HepG2 (cell line): ENCODE data around the gene CELSR3. TPM values are rescaled to one million over a fixed set of nuclear protein-coding genes. Genes with fewer than 3 reads are reported as not detected.

Experiments used
- ATAC-seq: fragments of 200-7000 bp; cut with Tn5 transposase; 3 replicates; pipeline ENCODE4 v1.9.1; 2020; ENCODE audit warnings: mild to moderate bottlenecking, moderate library complexity
- BruUV-seq: library from RNA; stranded (reverse); fragments of 400-500 nt; replicated peaks from 2 replicates; lab custom pipeline; 2021; lab: Mats Ljungman, UMichigan
- CTCF ChIA-PET: fragments of 300-600 bp; formaldehyde crosslinking; extraction: SDS; loops from one replicate; lab custom pipeline; 2021; ENCODE audit warnings: low total read pairs, inconsistent platforms, low intra/inter-chr PET ratio; lab: Yijun Ruan, JAX
- POLR2A ChIA-PET: fragments of 350-600 bp; sonication (Branson Sonifier 250); formaldehyde crosslinking; loops from one replicate; lab custom pipeline; 2020; ENCODE audit warnings: antibody characterized with exemption, inconsistent platforms; lab: Yijun Ruan, JAX
- DNase-seq: peaks from one replicate; pipeline ENCODE4 v3.0.0-alpha.2; 2015; ENCODE audit warnings: low spot score
- FAIRE-seq: peaks from 3 replicates; lab custom pipeline; 2011; peaks lifted over from hg19 to GRCh38; lab: Jason Lieb, UNC
- H2AFZ ChIP-seq: one replicate; pipeline ENCODE4 v1.6.1; 2011; ENCODE audit warnings: low read length, inconsistent platforms
- H3K27ac ChIP-seq: fragments of 300-600 bp; 3 replicates; pipeline ENCODE4 v1.8.0; 2011; ENCODE audit warnings: mixed run types, mild to moderate bottlenecking, mixed read lengths, low read length, inconsistent platforms; ENCODE audit not compliant: insufficient read depth; ENCODE audit errors: extremely low read length
- H3K27me3 ChIP-seq, 2 experiments: fragments of 200-600 bp in 1 of 2; 2 replicates in 1 of 2; 3 replicates in 1 of 2; pipeline versions ENCODE4 v1.6.0 to v1.8.0; 2011; ENCODE audit warnings: low read length in 2 of 2, mild to moderate bottlenecking in 2 of 2, moderate library complexity in 2 of 2, inconsistent platforms in 1 of 2; ENCODE audit not compliant: insufficient read depth in 2 of 2, control insufficient read depth in 1 of 2
- H3K36me3 ChIP-seq, 2 experiments: fragments of 200-600 bp in 1 of 2; replicated peaks in 1 of 2; 2 replicates in 1 of 2; 3 replicates in 1 of 2; pipeline versions ENCODE4 v1.5.1 to v1.8.0; 2011; ENCODE audit warnings: low read length in 2 of 2, inconsistent platforms in 1 of 2; ENCODE audit not compliant: insufficient read depth in 2 of 2, control insufficient read depth in 1 of 2
- H3K4me1 ChIP-seq: 2 replicates; pipeline ENCODE4 v1.5.1; 2012; ENCODE audit warnings: low read length, inconsistent platforms; ENCODE audit not compliant: insufficient read depth
- H3K4me2 ChIP-seq: 2 replicates; pipeline ENCODE4 v1.6.0; 2011; ENCODE audit warnings: low read depth, low read length, inconsistent platforms
- H3K4me3 ChIP-seq, 3 experiments: fragments of 200-600 bp in 1 of 3; sonication (generic), shearing (Covaris generic) in 1 of 3; replicated peaks in 1 of 3; 2 replicates each; pipeline ENCODE4 v1.5.1; 2011 to 2016; ENCODE audit warnings: low read length in 3 of 3, inconsistent platforms in 2 of 3, low read depth in 2 of 3, mild to moderate bottlenecking in 2 of 3, control low read depth in 1 of 3, mixed read lengths in 1 of 3; ENCODE audit not compliant: insufficient read depth in 1 of 3
- H3K79me2 ChIP-seq: one replicate; pipeline ENCODE4 v1.6.1; 2011; ENCODE audit warnings: low read length, inconsistent platforms; ENCODE audit not compliant: insufficient read depth
- H3K9ac ChIP-seq: 2 replicates; pipeline ENCODE4 v1.6.0; 2011; ENCODE audit warnings: mild to moderate bottlenecking, low read depth, low read length, inconsistent platforms; ENCODE audit not compliant: insufficient read depth
- H3K9me3 ChIP-seq: 2 replicates; pipeline ENCODE4 v1.5.1; 2012; ENCODE audit warnings: mild to moderate bottlenecking, low read length
- H4K20me1 ChIP-seq: 2 replicates; pipeline ENCODE4 v1.6.0; 2011; ENCODE audit warnings: inconsistent platforms, mild to moderate bottlenecking, low read length, moderate library complexity; ENCODE audit not compliant: insufficient read depth
- BCLAF1 ChIP-seq: fragments of 450-650 bp; IDR thresholded peaks from 2 replicates; pipeline ENCODE4 v1.6.1; 2017; ENCODE audit warnings: mild to moderate bottlenecking
- CBX5 ChIP-seq: sonication (generic); formaldehyde crosslinking; IDR thresholded peaks from 2 replicates; pipeline ENCODE4 v1.4.0; 2020; ENCODE audit warnings: missing genetic modification reagents, borderline replicate concordance
- DNMT1 ChIP-seq: sonication (generic); formaldehyde crosslinking; IDR thresholded peaks from 2 replicates; pipeline ENCODE4 v1.5.1; 2020; ENCODE audit warnings: mild to moderate bottlenecking, missing genetic modification reagents
- GLI4 ChIP-seq: sonication (generic); formaldehyde crosslinking; IDR thresholded peaks from 2 replicates; pipeline ENCODE4 v1.5.1; 2020; ENCODE audit warnings: missing genetic modification reagents, mild to moderate bottlenecking, moderate library complexity, borderline replicate concordance
- HIVEP1 ChIP-seq: sonication (generic); formaldehyde crosslinking; IDR thresholded peaks from 2 replicates; pipeline ENCODE4 v1.4.0; 2020; ENCODE audit warnings: mild to moderate bottlenecking, missing genetic modification reagents
- MEIS2 ChIP-seq: sonication (generic); formaldehyde crosslinking; IDR thresholded peaks from 2 replicates; pipeline ENCODE4 v1.9.0; 2021; ENCODE audit warnings: mild to moderate bottlenecking, missing genetic modification reagents
- TFAP4 ChIP-seq: sonication (generic); IDR thresholded peaks from 2 replicates; pipeline ENCODE4 v1.6.1; 2016; ENCODE audit warnings: low read depth, borderline replicate concordance
- ZNF3 ChIP-seq: IDR thresholded peaks from 2 replicates; pipeline ENCODE4 v1.7.0; 2017; ENCODE audit warnings: inconsistent platforms
- ZNF672 ChIP-seq: sonication (generic); formaldehyde crosslinking; IDR thresholded peaks from 2 replicates; pipeline ENCODE4 v1.8.1; 2022; ENCODE audit warnings: missing genetic modification reagents
- ZNF720 ChIP-seq: sonication (generic); formaldehyde crosslinking; IDR thresholded peaks from 2 replicates; pipeline ENCODE4 v1.4.0; 2020; ENCODE audit warnings: missing genetic modification reagents
- ZNF816 ChIP-seq: sonication (generic); formaldehyde crosslinking; IDR thresholded peaks from 2 replicates; pipeline ENCODE4 v1.8.0; 2022; ENCODE audit warnings: missing genetic modification reagents, mild to moderate bottlenecking, borderline replicate concordance
- ZNF879 ChIP-seq: sonication (generic); formaldehyde crosslinking; IDR thresholded peaks from 2 replicates; pipeline ENCODE4 v1.8.1; 2023; ENCODE audit warnings: missing genetic modification reagents
- WGBS: methylation state at CpG from one replicate; pipeline ENCODE4 v1.1.6; 2017; ENCODE audit warnings: low lambda C conversion rate; 5-methylcytosine and 5-hydroxymethylcytosine counted together
- in situ Hi-C: cut with HindIII; loops from 2 replicates; pipeline ENCODE4 v1.10.0; 2017; ENCODE audit warnings: low pct_unique_long_range_greater_than_20kb; ENCODE audit not compliant: extremely low pct_ligation_motif_present
- intact Hi-C: fragments of 100-400 bp; cut with micrococcal nuclease; formaldehyde crosslinking; loops from one replicate; pipeline ENCODE4 v1.10.0; 2022; ENCODE audit not compliant: unreplicated experiment
- polyA plus RNA-seq, 8 experiments: library from polyadenylated mRNA; depleted of rRNA in 3 of 8; stranded (reverse) in 7 of 8; unstranded in 1 of 8; fragments of >200 nt; fragmentation: Illumina TruSeq in 4 of 8; extraction: Trizol in 4 of 8; gene quantifications; 2 replicates each; pipeline versions ENCODE4 v1.2.1 to v1.2.3, GENCODE V29; 2011 to 2016; ENCODE audit warnings: low read depth in 4 of 8, missing spikeins in 1 of 8, mixed read lengths in 1 of 8; ENCODE audit not compliant: insufficient read depth in 1 of 8
- total RNA-seq, 5 experiments: library from RNA; depleted of rRNA; stranded (reverse); fragments of >200 nt; fragmentation: Illumina TruSeq; extraction: Trizol; gene quantifications; 2 replicates each; pipeline ENCODE4 v1.2.3, GENCODE V29; 2016; ENCODE audit warnings: low read depth in 1 of 5
- TF ChIP-seq, protein P1 (sequence below): sonication (generic); formaldehyde crosslinking; IDR thresholded peaks from 2 replicates; pipeline ENCODE4 v1.5.0; 2020; ENCODE audit warnings: mild to moderate bottlenecking, low read depth, missing genetic modification reagents, borderline replicate concordance
- TF ChIP-seq, protein P2 (sequence below): sonication (generic); formaldehyde crosslinking; IDR thresholded peaks from 2 replicates; pipeline ENCODE4 v1.8.1; 2023; ENCODE audit warnings: missing genetic modification reagents, inconsistent platforms, borderline replicate concordance
- TF ChIP-seq, protein P3 (sequence below): sonication (generic); formaldehyde crosslinking; IDR thresholded peaks from 2 replicates; pipeline ENCODE4 v1.4.0; 2020; ENCODE audit warnings: missing genetic modification reagents, mild to moderate bottlenecking, borderline replicate concordance

Gene CELSR3
- total and polyA plus RNA-seq, 2 of the 13 experiments (the other 11 are each of a cell fraction or from before 2014, with no cell fraction given) = 5.4 to 6.7 TPM

- in situ Hi-C loops = no loop called here
- no peaks in the 10 kb centered on the region for H3K9me3 ChIP-seq
- H4K20me1 ChIP-seq = peaks cover 6% of the 10 kb centered on the region; the same call in 1 of the 2 replicates
- peak overlapping the region; percentile 88 for H3K4me2 ChIP-seq
- POLR2A ChIA-PET = interaction anchor here (0.5 to 4.0 kb wide), 15 partner anchors 12 to 768 kb away, joined by 3 to 40 read pairs (median 4); partner anchors contain the start of genes IP6K2, NCKIPSD, PFKFB4 and SLC26A6
- CTCF ChIA-PET = interaction anchor here (1.6 kb wide), 1 partner anchor 22 kb away, joined by 4 read pairs; the partner anchor contains the start of gene NCKIPSD
- no peak overlapping the region for H2AFZ ChIP-seq
- intact Hi-C loops = no loop called here
- H3K36me3 ChIP-seq = peaks cover 1 to 3% of the 10 kb centered on the region in 2 experiments; a peak in 2 of 5 replicates
- peak overlapping the region; percentile 94 for H3K9ac ChIP-seq
- H3K27ac ChIP-seq = peak overlapping the region; percentile 96
- TSS peak; percentile 84 for BruUV-seq
- H3K79me2 ChIP-seq = no peaks in the 10 kb centered on the region
- peaks cover 21% of the 10 kb centered on the region for H3K4me1 ChIP-seq
- 16% methylated on average over 5 of the region's 66 CpGs for WGBS
- ATAC-seq = peak; percentile 86
- H3K4me3 ChIP-seq = peak overlapping the region; percentile 50 to 77 (median 58); a peak in 5 of 6 replicates
- no peaks in the 10 kb centered on the region for H3K27me3 ChIP-seq
- peak; percentile 96 for FAIRE-seq
- DNase-seq = peak; percentile 96
- 0 out of 2 replicates have a peak, but pooled peaks have one; percentile 38 for TF ChIP-seq ZNF672
- TF ChIP-seq, protein P1, sequence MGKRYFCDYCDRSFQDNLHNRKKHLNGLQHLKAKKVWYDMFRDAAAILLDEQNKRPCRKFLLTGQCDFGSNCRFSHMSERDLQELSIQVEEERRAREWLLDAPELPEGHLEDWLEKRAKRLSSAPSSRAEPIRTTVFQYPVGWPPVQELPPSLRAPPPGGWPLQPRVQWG (CRISPR knock-in tag) = no peak
- no peak; the same call in 1 of the 2 replicates for TF ChIP-seq ZNF816 (CRISPR knock-in tag)
- TF ChIP-seq ZNF879 (CRISPR knock-in tag) = peak; percentile 87; the same call in 1 of the 2 replicates
- no peak for TF ChIP-seq ZNF720 (CRISPR knock-in tag)
- TF ChIP-seq MEIS2 = peak; percentile 57; the same call in 1 of the 2 replicates
- no peak for TF ChIP-seq BCLAF1
- TF ChIP-seq HIVEP1 = peak; percentile 90
- TF ChIP-seq, protein P2, sequence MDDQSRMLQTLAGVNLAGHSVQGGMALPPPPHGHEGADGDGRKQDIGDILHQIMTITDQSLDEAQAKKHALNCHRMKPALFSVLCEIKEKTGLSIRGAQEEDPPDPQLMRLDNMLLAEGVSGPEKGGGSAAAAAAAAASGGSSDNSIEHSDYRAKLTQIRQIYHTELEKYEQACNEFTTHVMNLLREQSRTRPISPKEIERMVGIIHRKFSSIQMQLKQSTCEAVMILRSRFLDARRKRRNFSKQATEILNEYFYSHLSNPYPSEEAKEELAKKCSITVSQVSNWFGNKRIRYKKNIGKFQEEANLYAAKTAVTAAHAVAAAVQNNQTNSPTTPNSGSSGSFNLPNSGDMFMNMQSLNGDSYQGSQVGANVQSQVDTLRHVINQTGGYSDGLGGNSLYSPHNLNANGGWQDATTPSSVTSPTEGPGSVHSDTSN (CRISPR knock-in tag) = no peak
- peak; percentile 56; the same call in 1 of the 2 replicates for TF ChIP-seq CBX5 (CRISPR knock-in tag)
- peak; percentile 31; the same call in 1 of the 2 replicates for TF ChIP-seq TFAP4
- no peak for TF ChIP-seq DNMT1
- TF ChIP-seq ZNF3 (CRISPR knock-in tag) = no peak
- TF ChIP-seq, protein P3, sequence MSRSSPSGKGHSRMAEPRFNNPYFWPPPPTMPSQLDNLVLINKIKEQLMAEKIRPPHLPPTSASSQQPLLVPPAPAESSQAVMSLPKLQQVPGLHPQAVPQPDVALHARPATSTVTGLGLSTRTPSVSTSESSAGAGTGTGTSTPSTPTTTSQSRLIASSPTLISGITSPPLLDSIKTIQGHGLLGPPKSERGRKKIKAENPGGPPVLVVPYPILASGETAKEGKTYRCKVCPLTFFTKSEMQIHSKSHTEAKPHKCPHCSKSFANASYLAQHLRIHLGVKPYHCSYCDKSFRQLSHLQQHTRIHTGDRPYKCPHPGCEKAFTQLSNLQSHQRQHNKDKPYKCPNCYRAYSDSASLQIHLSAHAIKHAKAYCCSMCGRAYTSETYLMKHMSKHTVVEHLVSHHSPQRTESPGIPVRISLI (CRISPR knock-in tag) = 0 out of 2 replicates have a peak, but pooled peaks have one; percentile 17
- no peak for TF ChIP-seq GLI4
These were observed 1.0 kb upstream of the CELSR3 start for GRCh38 chr3:48663489-48664312.
